Measurements from ENCODE around the gene E2F2. TPM values are rescaled to one million over a fixed set of nuclear protein-coding genes. Genes with fewer than 3 reads are reported as not detected.

Gene E2F2
- total RNA-seq, 1 donor, result 2.7 TPM

- Histone ChIP-seq H3K27me3 (ENCODE audit: insufficient read depth, low read length) (peaks cover 53% of the 10 kb centered on the region), H3K4me3 (ENCODE audit: low read length) (peak overlapping the region; percentile 72), H3K9me3 (ENCODE audit: low read depth, low read length) (no peaks in the 10 kb centered on the region), H3K4me1 (ENCODE audit: insufficient read depth, low read length) (peaks cover 82% of the 10 kb centered on the region)
Measured at GRCh38 chr1:23557471-23558124, 26.6 kb upstream of the E2F2 start.

- peak overlapping the region; percentile 72 for H3K4me3 ChIP-seq (ENCODE audit: low read length)
- peaks cover 74% of the 10 kb centered on the region for H3K4me1 ChIP-seq (ENCODE audit: insufficient read depth, low read length)
- no peaks in the 10 kb centered on the region for H3K9me3 ChIP-seq (ENCODE audit: low read depth, low read length)
- H3K27me3 ChIP-seq (ENCODE audit: insufficient read depth, low read length), result peaks cover 46% of the 10 kb centered on the region
Measured at GRCh38 chr1:23556635-23557470, 25.8 kb upstream of the E2F2 start.

GRCh38 chr1:23555986-23556634, 25.1 kb upstream of the E2F2 start:
- H3K4me3 ChIP-seq (ENCODE audit: low read length), result no peak overlapping the region
- H3K9me3 ChIP-seq (ENCODE audit: low read depth, low read length), result no peaks in the 10 kb centered on the region
- H3K27me3 ChIP-seq (ENCODE audit: insufficient read depth, low read length), result peaks cover 43% of the 10 kb centered on the region
- peaks cover 67% of the 10 kb centered on the region for H3K4me1 ChIP-seq (ENCODE audit: insufficient read depth, low read length)

GRCh38 chr1:23555270-23555985, 24.4 kb upstream of the E2F2 start:
- Histone ChIP-seq H3K4me3 (ENCODE audit: low read length) (peak overlapping the region; percentile 46), H3K27me3 (ENCODE audit: insufficient read depth, low read length) (peaks cover 43% of the 10 kb centered on the region), H3K9me3 (ENCODE audit: low read depth, low read length) (no peaks in the 10 kb centered on the region), H3K4me1 (ENCODE audit: insufficient read depth, low read length) (peaks cover 60% of the 10 kb centered on the region)

GRCh38 chr1:23554481-23555269, 23.6 kb upstream of the E2F2 start:
- Histone ChIP-seq H3K27me3 (ENCODE audit: insufficient read depth, low read length) (peaks cover 43% of the 10 kb centered on the region), H3K4me1 (ENCODE audit: insufficient read depth, low read length) (peaks cover 52% of the 10 kb centered on the region), H3K4me3 (ENCODE audit: low read length) (peak overlapping the region; percentile 46), H3K9me3 (ENCODE audit: low read depth, low read length) (no peaks in the 10 kb centered on the region)

- H3K4me3 ChIP-seq (ENCODE audit: low read length), result peak overlapping the region; percentile 46
- H3K27me3 ChIP-seq (ENCODE audit: insufficient read depth, low read length), result peaks cover 43% of the 10 kb centered on the region
- peaks cover 50% of the 10 kb centered on the region for H3K4me1 ChIP-seq (ENCODE audit: insufficient read depth, low read length)
- H3K9me3 ChIP-seq (ENCODE audit: low read depth, low read length), result no peaks in the 10 kb centered on the region
Measured at GRCh38 chr1:23554127-23554480, 23.1 kb upstream of the E2F2 start.

GRCh38 chr1:23553231-23554126, 22.4 kb upstream of the E2F2 start:
- peaks cover 47% of the 10 kb centered on the region for H3K4me1 ChIP-seq (ENCODE audit: insufficient read depth, low read length)
- H3K4me3 ChIP-seq (ENCODE audit: low read length), result no peak overlapping the region
- peaks cover 37% of the 10 kb centered on the region for H3K27me3 ChIP-seq (ENCODE audit: insufficient read depth, low read length)
- no peaks in the 10 kb centered on the region for H3K9me3 ChIP-seq (ENCODE audit: low read depth, low read length)

GRCh38 chr1:23551849-23552248, 20.8 kb upstream of the E2F2 start:
- no peak overlapping the region for H3K4me3 ChIP-seq (ENCODE audit: low read length)
- H3K4me1 ChIP-seq (ENCODE audit: insufficient read depth, low read length), result peaks cover 33% of the 10 kb centered on the region
- H3K9me3 ChIP-seq (ENCODE audit: low read depth, low read length), result no peaks in the 10 kb centered on the region
- H3K27me3 ChIP-seq (ENCODE audit: insufficient read depth, low read length), result peaks cover 22% of the 10 kb centered on the region

- peaks cover 10% of the 10 kb centered on the region for H3K4me1 ChIP-seq (ENCODE audit: insufficient read depth, low read length)
Measured at GRCh38 chr1:23548704-23549143, 17.7 kb upstream of the E2F2 start.

GRCh38 chr1:23546897-23547584, 16.0 kb upstream of the E2F2 start:
- Histone ChIP-seq H3K27me3 (ENCODE audit: insufficient read depth, low read length) (no peaks in the 10 kb centered on the region), H3K4me1 (ENCODE audit: insufficient read depth, low read length) (peaks cover 9% of the 10 kb centered on the region), H3K9me3 (ENCODE audit: low read depth, low read length) (no peaks in the 10 kb centered on the region), H3K4me3 (ENCODE audit: low read length) (no peak overlapping the region)

More at GRCh38 chr1:23548704-23549143, 17.7 kb upstream of the E2F2 start:
- peaks cover 2% of the 10 kb centered on the region for H3K27me3 ChIP-seq (ENCODE audit: insufficient read depth, low read length)
- H3K9me3 ChIP-seq (ENCODE audit: low read depth, low read length), result no peaks in the 10 kb centered on the region
- H3K4me3 ChIP-seq (ENCODE audit: low read length), result no peak overlapping the region

GRCh38 chr1:23545851-23546250, 14.8 kb upstream of the E2F2 start:
- H3K4me1 ChIP-seq (ENCODE audit: insufficient read depth, low read length), result peaks cover 9% of the 10 kb centered on the region

GRCh38 chr1:23544444-23545389, 13.7 kb upstream of the E2F2 start:
- Histone ChIP-seq H3K4me1 (ENCODE audit: insufficient read depth, low read length) (peaks cover 15% of the 10 kb centered on the region), H3K27me3 (ENCODE audit: insufficient read depth, low read length) (no peaks in the 10 kb centered on the region), H3K9me3 (ENCODE audit: low read depth, low read length) (no peaks in the 10 kb centered on the region), H3K4me3 (ENCODE audit: low read length) (no peak overlapping the region)

More at GRCh38 chr1:23545851-23546250, 14.8 kb upstream of the E2F2 start:
- Histone ChIP-seq H3K9me3 (ENCODE audit: low read depth, low read length) (no peaks in the 10 kb centered on the region), H3K27me3 (ENCODE audit: insufficient read depth, low read length) (no peaks in the 10 kb centered on the region), H3K4me3 (ENCODE audit: low read length) (no peak overlapping the region)

Data from mononuclear cell (primary cell).